Measurements from ENCODE around the gene KPNA1. TPM values are rescaled to one million over a fixed set of nuclear protein-coding genes. Genes with fewer than 3 reads are reported as not detected.

The KPNA1 gene
- total and polyA plus RNA-seq, 2 of the 13 experiments (the other 11 are each of a cell fraction or from before 2014, with no cell fraction given) = 15.4 to 30.0 TPM

DNA sequence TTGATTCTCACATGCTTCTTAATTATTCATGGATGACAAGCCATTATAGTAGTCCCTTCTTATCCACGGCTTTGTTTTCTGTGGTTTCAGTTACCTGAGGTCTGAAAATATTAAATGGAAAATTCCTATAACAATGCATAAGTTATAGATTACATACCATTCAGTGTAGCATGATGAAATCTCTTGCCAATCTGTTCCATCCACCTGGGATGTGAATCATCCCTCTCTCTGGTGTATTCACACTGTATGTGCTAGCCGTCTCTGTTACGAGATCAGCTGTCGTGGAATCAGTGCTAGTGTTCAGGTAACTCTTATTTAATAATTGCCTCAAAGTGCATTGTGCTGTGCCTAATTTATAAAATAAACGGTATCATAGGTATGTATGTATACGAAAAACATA, 104.1 kb downstream of the KPNA1 start (continued):
- TF ChIP-seq, protein P1, sequence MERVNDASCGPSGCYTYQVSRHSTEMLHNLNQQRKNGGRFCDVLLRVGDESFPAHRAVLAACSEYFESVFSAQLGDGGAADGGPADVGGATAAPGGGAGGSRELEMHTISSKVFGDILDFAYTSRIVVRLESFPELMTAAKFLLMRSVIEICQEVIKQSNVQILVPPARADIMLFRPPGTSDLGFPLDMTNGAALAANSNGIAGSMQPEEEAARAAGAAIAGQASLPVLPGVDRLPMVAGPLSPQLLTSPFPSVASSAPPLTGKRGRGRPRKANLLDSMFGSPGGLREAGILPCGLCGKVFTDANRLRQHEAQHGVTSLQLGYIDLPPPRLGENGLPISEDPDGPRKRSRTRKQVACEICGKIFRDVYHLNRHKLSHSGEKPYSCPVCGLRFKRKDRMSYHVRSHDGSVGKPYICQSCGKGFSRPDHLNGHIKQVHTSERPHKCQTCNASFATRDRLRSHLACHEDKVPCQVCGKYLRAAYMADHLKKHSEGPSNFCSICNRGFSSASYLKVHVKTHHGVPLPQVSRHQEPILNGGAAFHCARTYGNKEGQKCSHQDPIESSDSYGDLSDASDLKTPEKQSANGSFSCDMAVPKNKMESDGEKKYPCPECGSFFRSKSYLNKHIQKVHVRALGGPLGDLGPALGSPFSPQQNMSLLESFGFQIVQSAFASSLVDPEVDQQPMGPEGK (CRISPR knock-in tag; IDR thresholded peaks at IDR 0.05) = no peak
- no peak for TF ChIP-seq ZNF687 (CRISPR knock-in tag; IDR thresholded peaks at IDR 0.05)
- TF ChIP-seq ESRRA (CRISPR knock-in tag; IDR thresholded peaks at IDR 0.05; ENCODE audit: low read depth) = no peak
- TF ChIP-seq TOPORS (CRISPR knock-in tag; IDR thresholded peaks at IDR 0.05) = no peak
- TF ChIP-seq TEAD3 (CRISPR knock-in tag; optimal IDR thresholded peaks at IDR 0.05; ENCODE audit: borderline replicate concordance) = no peak

DNA sequence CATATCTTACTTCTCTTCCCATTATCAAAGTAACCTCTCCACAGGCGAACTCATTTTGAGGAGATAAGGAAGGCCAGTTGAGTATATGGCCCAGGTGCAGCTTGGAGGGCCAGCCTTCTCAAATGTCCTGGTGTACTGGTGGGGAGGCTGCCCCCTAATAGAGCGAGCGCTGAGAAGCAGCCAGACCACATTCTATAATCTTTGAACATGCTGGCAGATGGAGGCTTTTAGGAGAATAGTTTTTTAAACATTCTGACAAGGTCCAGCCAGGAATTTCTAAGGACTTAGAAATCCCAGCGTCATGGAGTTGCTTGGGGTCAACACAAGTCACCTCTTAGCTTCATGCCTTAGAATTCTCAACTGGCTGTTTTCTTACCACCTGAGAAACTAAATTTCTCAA, 104.6 kb downstream of the KPNA1 start:
- CTCF ChIA-PET (ENCODE audit: low intra/inter-chr PET ratio, low total read pairs) = no interaction called here
- H3K79me2 ChIP-seq (ENCODE audit: insufficient read depth, low read length) = peaks cover 13% of the 10 kb centered on the region
- 96% methylated on average over 4 of the region's 4 CpGs for WGBS (ENCODE audit: low lambda C conversion rate)
- intact Hi-C loops (cut with micrococcal nuclease; ENCODE audit: unreplicated experiment) = no loop called here
- no peak overlapping the region for H3K9ac ChIP-seq (ENCODE audit: insufficient read depth, low read depth, low read length)
- POLR2A ChIA-PET = no interaction called here
- BruUV-seq (replicated peaks) = no TSS peak
- H2AFZ ChIP-seq (ENCODE audit: low read length) = no peak overlapping the region
- peaks cover 19% of the 10 kb centered on the region for H3K4me1 ChIP-seq (ENCODE audit: insufficient read depth, low read length)
- in situ Hi-C loops (cut with HindIII; ENCODE audit: extremely low pct_ligation_motif_present, low pct_unique_long_range_greater_than_20kb) = no loop called here
- peaks cover 18 to 62% of the 10 kb centered on the region in 2 experiments for H3K36me3 ChIP-seq (replicated peaks in 1 of 2; ENCODE audit: control insufficient read depth in 1 of 2, insufficient read depth in 2 of 2, low read length in 2 of 2)
- H3K4me2 ChIP-seq (ENCODE audit: low read depth, low read length) = no peak overlapping the region
- FAIRE-seq (no peak), DNase-seq (ENCODE audit: low spot score) (no peak), ATAC-seq (no peak)
- TF ChIP-seq ELF4 (CRISPR knock-in tag; IDR thresholded peaks at IDR 0.05; ENCODE audit: borderline replicate concordance) (no peak), TEAD3 (CRISPR knock-in tag; optimal IDR thresholded peaks at IDR 0.05; ENCODE audit: borderline replicate concordance) (no peak), MED8 (CRISPR knock-in tag; IDR thresholded peaks at IDR 0.05; ENCODE audit: insufficient replicate concordance) (no peak), MAF1 (CRISPR knock-in tag; IDR thresholded peaks at IDR 0.05; ENCODE audit: borderline replicate concordance) (no peak), KMT2A (CRISPR knock-in tag; IDR thresholded peaks at IDR 0.05) (no peak), POGZ (CRISPR knock-in tag; IDR thresholded peaks at IDR 0.05) (no peak)
- TF ChIP-seq, protein P2, sequence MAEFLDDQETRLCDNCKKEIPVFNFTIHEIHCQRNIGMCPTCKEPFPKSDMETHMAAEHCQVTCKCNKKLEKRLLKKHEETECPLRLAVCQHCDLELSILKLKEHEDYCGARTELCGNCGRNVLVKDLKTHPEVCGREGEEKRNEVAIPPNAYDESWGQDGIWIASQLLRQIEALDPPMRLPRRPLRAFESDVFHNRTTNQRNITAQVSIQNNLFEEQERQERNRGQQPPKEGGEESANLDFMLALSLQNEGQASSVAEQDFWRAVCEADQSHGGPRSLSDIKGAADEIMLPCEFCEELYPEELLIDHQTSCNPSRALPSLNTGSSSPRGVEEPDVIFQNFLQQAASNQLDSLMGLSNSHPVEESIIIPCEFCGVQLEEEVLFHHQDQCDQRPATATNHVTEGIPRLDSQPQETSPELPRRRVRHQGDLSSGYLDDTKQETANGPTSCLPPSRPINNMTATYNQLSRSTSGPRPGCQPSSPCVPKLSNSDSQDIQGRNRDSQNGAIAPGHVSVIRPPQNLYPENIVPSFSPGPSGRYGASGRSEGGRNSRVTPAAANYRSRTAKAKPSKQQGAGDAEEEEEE (CRISPR knock-in tag; IDR thresholded peaks at IDR 0.05; ENCODE audit: borderline replicate concordance) = no peak
- no peaks in the 10 kb centered on the region for H3K9me3 ChIP-seq (ENCODE audit: low read length)
- H3K27ac ChIP-seq (ENCODE audit: extremely low read length, insufficient read depth, low read length) = no peak overlapping the region
- H4K20me1 ChIP-seq (ENCODE audit: insufficient read depth, low read length) = no peaks in the 10 kb centered on the region; the same call in 1 of the 2 replicates
- H3K27me3 ChIP-seq (ENCODE audit: control insufficient read depth in 1 of 2, insufficient read depth in 2 of 2, low read length in 2 of 2) = no peaks in the 10 kb centered on the region; a peak in 1 of 5 replicates
- no peak overlapping the region for H3K4me3 ChIP-seq (replicated peaks in 1 of 3; ENCODE audit: insufficient read depth in 1 of 3, low read depth in 2 of 3, low read length in 3 of 3)

Data from HepG2 (cell line).